ENCODE measurements around the gene CYTH1. TPM values are rescaled to one million over a fixed set of nuclear protein-coding genes. Genes with fewer than 3 reads are reported as not detected.

Gene CYTH1
- total and polyA plus RNA-seq, 4 donors: 15.4 to 32.1 (median 20.6) TPM

- TF ChIP-seq TAF1 (conservative IDR thresholded peaks at IDR 0.05): no peak
- TF ChIP-seq RXRA (IDR thresholded peaks at IDR 0.05): no peak
- TF ChIP-seq JUND (IDR thresholded peaks at IDR 0.05): no peak
- no peak for TF ChIP-seq NR2F2 (IDR thresholded peaks at IDR 0.05)
These were observed 21.2 kb upstream of the CYTH1 start (continued) for GRCh38 chr17:78803186-78803845.

- H3K9ac ChIP-seq (ENCODE audit: low read depth in 1 of 2, low read length in 2 of 2): no peak overlapping the region
- DNase-seq (ENCODE audit: low spot score): no peak
- no peaks in the 10 kb centered on the region for H3K4me1 ChIP-seq (ENCODE audit: control insufficient read depth in 4 of 4, insufficient read depth in 4 of 4, low read length in 3 of 4)
- no peaks in the 10 kb centered on the region for H3K9me3 ChIP-seq (ENCODE audit: control insufficient read depth in 4 of 4, low read length in 3 of 4)
- peaks cover 23 to 73% (median 37%) of the 10 kb centered on the region in 4 donors for H3K36me3 ChIP-seq (ENCODE audit: control insufficient read depth in 4 of 4, insufficient read depth in 3 of 4, low read depth in 1 of 4, low read length in 3 of 4)
- H3K27ac ChIP-seq (ENCODE audit: low read depth in 1 of 2, low read length in 2 of 2): no peak overlapping the region
- no peak overlapping the region for H3K4me3 ChIP-seq (ENCODE audit: low read depth in 1 of 3, low read length in 3 of 3)
- WGBS: 96% methylated on average over 14 of the region's 14 CpGs
- TF ChIP-seq FOXA2 (IDR thresholded peaks at IDR 0.05): no peak
- no peak for TF ChIP-seq RAD21 (IDR thresholded peaks at IDR 0.05)
- no peak for TF ChIP-seq GABPA (IDR thresholded peaks at IDR 0.05 in 1 of 2, conservative IDR thresholded peaks at IDR 0.05 in 1 of 2)
- TF ChIP-seq YY1 (IDR thresholded peaks at IDR 0.05): no peak
- TF ChIP-seq ATF3 (IDR thresholded peaks at IDR 0.05): no peak
- TF ChIP-seq NR2F2 (IDR thresholded peaks at IDR 0.05): no peak
- no peak for TF ChIP-seq JUND (IDR thresholded peaks at IDR 0.05)
- TF ChIP-seq RXRA (IDR thresholded peaks at IDR 0.05): no peak
- no peak for TF ChIP-seq HNF4G (IDR thresholded peaks at IDR 0.05)
- no peak for TF ChIP-seq MAX (IDR thresholded peaks at IDR 0.05)
- TF ChIP-seq TAF1 (conservative IDR thresholded peaks at IDR 0.05): no peak
- TF ChIP-seq REST (IDR thresholded peaks at IDR 0.05): no peak
- TF ChIP-seq EGR1 (IDR thresholded peaks at IDR 0.05; ENCODE audit: low read depth in 2 of 2): no peak
- no peaks in the 10 kb centered on the region for H3K27me3 ChIP-seq (ENCODE audit: control insufficient read depth in 4 of 4, insufficient read depth in 4 of 4, low read length in 3 of 4)
These were observed 20.4 kb upstream of the CYTH1 start for GRCh38 chr17:78802459-78802858.

- Histone ChIP-seq H3K4me3 (ENCODE audit: low read depth in 1 of 3, low read length in 3 of 3) (no peak overlapping the region), H3K9me3 (ENCODE audit: control insufficient read depth in 4 of 4, low read length in 3 of 4) (no peaks in the 10 kb centered on the region), H3K27ac (ENCODE audit: low read depth in 1 of 2, low read length in 2 of 2) (no peak overlapping the region), H3K36me3 (ENCODE audit: control insufficient read depth in 4 of 4, insufficient read depth in 3 of 4, low read depth in 1 of 4, low read length in 3 of 4) (peaks cover 19 to 73% (median 36%) of the 10 kb centered on the region in 4 donors), H3K4me1 (ENCODE audit: control insufficient read depth in 4 of 4, insufficient read depth in 4 of 4, low read length in 3 of 4) (no peaks in the 10 kb centered on the region), H3K9ac (ENCODE audit: low read depth in 1 of 2, low read length in 2 of 2) (no peak overlapping the region), H3K27me3 (ENCODE audit: control insufficient read depth in 4 of 4, insufficient read depth in 4 of 4, low read length in 3 of 4) (no peaks in the 10 kb centered on the region)
- DNase-seq (ENCODE audit: low spot score): no peak
- 91% methylated on average over 30 of the region's 30 CpGs for WGBS
- TF ChIP-seq CTCF (IDR thresholded peaks at IDR 0.05; ENCODE audit: low read depth, low read length, missing input control) (no peak), RXRA (IDR thresholded peaks at IDR 0.05) (no peak), FOXA2 (IDR thresholded peaks at IDR 0.05) (no peak), MAX (IDR thresholded peaks at IDR 0.05) (no peak), JUND (IDR thresholded peaks at IDR 0.05) (no peak), FOXA1 (IDR thresholded peaks at IDR 0.05) (no peak)
These were observed 19.9 kb upstream of the CYTH1 start for GRCh38 chr17:78802008-78802407.
